Measurements from ENCODE around the gene TMEM202. TPM values are rescaled to one million over a fixed set of nuclear protein-coding genes. Genes with fewer than 3 reads are reported as not detected.

The TMEM202 gene
- total RNA-seq (not detected), total RNA-seq (0 to 0.14 (median 0) reads per million in 172 experiments)
- polyA plus RNA-seq (2013, experiment 1 of 2), result not detected
- polyA plus RNA-seq (2013, experiment 2 of 2), result not detected

DNA sequence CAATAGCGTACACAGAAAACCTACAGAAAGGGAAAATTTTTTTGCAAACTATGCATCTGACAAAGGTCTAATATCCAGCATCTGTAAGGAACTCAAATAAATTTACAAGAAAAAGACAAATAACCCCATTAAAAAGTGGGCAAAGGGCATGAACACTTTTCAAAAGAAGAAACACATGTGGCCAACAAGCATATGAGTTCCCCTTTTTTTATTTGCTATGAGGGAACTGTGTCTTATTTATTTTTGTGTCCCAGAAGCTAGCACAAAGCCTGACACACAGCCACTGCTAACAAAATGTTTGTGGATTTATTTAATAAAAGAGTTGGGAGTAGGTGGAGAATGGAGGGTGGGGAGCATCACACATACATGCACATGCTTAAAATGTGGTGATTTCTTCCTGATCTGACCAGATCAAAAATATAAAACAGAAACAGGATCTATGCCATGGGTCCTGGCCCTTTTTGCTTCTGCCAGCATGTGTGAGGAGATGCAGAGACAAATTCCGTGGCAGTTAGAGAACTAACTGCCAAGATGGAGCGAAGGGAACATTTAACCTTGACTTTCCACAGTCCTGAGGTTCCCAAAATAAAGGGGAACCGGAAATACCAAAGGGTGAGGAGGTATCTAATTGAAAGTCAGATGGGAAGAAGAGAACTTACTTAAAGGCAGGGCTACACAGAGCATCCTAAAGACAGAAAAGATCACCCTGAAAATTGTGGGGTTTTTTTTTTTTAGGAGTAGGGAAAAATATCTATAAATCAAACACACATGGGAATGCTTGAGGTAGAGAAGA is at the start of gene TMEM202:
TSS of gene TMEM202 (plus strand) at position 510 of the 793 bp plus-strand sequence. CDS start at position 532, 22 bp downstream.
- CTCF ChIA-PET, result no interaction called here
- Histone ChIP-seq H3K4me3 (ENCODE audit: low read length) (no peak within 1 kb of the TSS), H3K27me3 (ENCODE audit: control insufficient read depth in 1 of 2, insufficient read depth in 2 of 2, low read length in 2 of 2) (peaks cover under 1 to 7% of the 10 kb centered on the region in 2 experiments), H3K9me3 (ENCODE audit: control insufficient read depth in 1 of 2, insufficient read depth in 1 of 2, low read length in 2 of 2) (no peaks in the 10 kb centered on the region), H3K27ac (ENCODE audit: low read depth in 1 of 2, low read length in 2 of 2) (no peak within 1 kb of the TSS), H3K36me3 (ENCODE audit: insufficient read depth, low read length) (no peaks in the 10 kb centered on the region), H3K4me1 (ENCODE audit: insufficient read depth, low read length) (no peaks in the 10 kb centered on the region)
- Mint-ChIP-seq H3K27me3 (peaks cover 31% of the 10 kb centered on the region), H3K36me3 (ENCODE audit: low read depth) (no peaks in the 10 kb centered on the region), H3K4me1 (ENCODE audit: low read depth) (no peaks in the 10 kb centered on the region), H3K9me3 (no peaks in the 10 kb centered on the region), H3K4me3 (no peak within 1 kb of the TSS), H3K27ac (no peak within 1 kb of the TSS)
- DNase-seq (no peak), ATAC-seq (ENCODE audit: poor library complexity) (no peak)
- intact Hi-C loops (cut with DNase I, micrococcal nuclease), result no loop called here
- TF ChIP-seq, protein P1, sequence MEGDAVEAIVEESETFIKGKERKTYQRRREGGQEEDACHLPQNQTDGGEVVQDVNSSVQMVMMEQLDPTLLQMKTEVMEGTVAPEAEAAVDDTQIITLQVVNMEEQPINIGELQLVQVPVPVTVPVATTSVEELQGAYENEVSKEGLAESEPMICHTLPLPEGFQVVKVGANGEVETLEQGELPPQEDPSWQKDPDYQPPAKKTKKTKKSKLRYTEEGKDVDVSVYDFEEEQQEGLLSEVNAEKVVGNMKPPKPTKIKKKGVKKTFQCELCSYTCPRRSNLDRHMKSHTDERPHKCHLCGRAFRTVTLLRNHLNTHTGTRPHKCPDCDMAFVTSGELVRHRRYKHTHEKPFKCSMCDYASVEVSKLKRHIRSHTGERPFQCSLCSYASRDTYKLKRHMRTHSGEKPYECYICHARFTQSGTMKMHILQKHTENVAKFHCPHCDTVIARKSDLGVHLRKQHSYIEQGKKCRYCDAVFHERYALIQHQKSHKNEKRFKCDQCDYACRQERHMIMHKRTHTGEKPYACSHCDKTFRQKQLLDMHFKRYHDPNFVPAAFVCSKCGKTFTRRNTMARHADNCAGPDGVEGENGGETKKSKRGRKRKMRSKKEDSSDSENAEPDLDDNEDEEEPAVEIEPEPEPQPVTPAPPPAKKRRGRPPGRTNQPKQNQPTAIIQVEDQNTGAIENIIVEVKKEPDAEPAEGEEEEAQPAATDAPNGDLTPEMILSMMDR (IDR thresholded peaks at IDR 0.05), result no peak
- POLR2A ChIA-PET, result no interaction called here

DNA sequence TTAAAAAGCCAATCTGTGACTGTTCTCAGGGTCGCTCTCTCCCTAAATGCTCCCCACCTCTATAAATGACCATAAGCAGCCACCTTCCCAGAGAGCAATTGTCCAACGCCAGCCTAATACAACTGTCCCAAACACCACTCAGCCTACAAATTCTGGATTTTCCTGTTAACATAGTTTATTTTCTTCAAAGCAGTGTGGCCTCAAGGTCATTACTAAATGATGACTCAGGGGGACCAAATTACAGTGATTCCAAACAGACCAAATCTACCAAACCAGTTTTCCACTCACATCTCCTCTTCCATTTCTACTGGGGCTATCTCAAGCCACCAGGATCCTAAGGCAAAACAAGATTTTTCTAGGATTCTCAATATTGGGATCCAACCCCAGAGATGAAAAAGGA is 44.8 kb upstream of the TMEM202 start:
- TF ChIP-seq, protein P1 (IDR thresholded peaks at IDR 0.05), result no peak
- no peak overlapping the region for H3K4me3 Mint-ChIP-seq
- Histone ChIP-seq H3K27me3 (ENCODE audit: control insufficient read depth in 1 of 2, insufficient read depth in 2 of 2, low read length in 2 of 2) (no peaks in the 10 kb centered on the region), H3K27ac (ENCODE audit: low read depth in 1 of 2, low read length in 2 of 2) (no peak overlapping the region), H3K4me3 (ENCODE audit: low read length) (no peak overlapping the region), H3K36me3 (ENCODE audit: insufficient read depth, low read length) (peaks cover 86% of the 10 kb centered on the region), H3K4me1 (ENCODE audit: insufficient read depth, low read length) (peaks cover 3% of the 10 kb centered on the region), H3K9me3 (ENCODE audit: control insufficient read depth in 1 of 2, insufficient read depth in 1 of 2, low read length in 2 of 2) (no peaks in the 10 kb centered on the region)
- CTCF ChIA-PET, result no interaction called here
- peaks cover 97% of the 10 kb centered on the region for H3K36me3 Mint-ChIP-seq (ENCODE audit: low read depth)
- DNase-seq (no peak), ATAC-seq (ENCODE audit: poor library complexity) (no peak)
- POLR2A ChIA-PET, result no interaction called here
- intact Hi-C loops (cut with DNase I, micrococcal nuclease), result no loop called here
- no peak overlapping the region for H3K27ac Mint-ChIP-seq
- H3K27me3 Mint-ChIP-seq, result no peaks in the 10 kb centered on the region
- H3K9me3 Mint-ChIP-seq, result no peaks in the 10 kb centered on the region
- H3K4me1 Mint-ChIP-seq (ENCODE audit: low read depth), result peaks cover 13% of the 10 kb centered on the region

DNA sequence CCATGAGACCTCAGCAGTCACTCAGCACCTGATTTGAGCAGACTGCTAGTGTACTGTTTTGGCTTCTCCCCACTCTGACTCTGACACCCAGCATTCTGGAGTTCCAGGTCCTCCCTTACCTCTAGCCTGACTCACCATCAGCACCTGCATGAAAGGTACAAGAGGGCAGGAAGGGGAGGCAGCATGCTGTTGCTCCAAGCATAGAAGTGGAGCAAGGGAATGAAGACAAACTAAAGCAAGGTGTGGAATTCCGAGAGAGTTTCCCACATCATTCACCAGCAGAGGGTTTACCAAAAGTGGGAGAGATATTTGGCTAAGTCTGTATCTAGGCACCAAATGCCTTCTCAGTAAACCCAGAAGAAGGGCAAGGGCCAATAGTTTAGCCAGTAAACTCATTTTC is 43.6 kb upstream of the TMEM202 start:
- ATAC-seq (ENCODE audit: poor library complexity) (no peak), DNase-seq (no peak)
- Mint-ChIP-seq H3K27me3 (no peaks in the 10 kb centered on the region), H3K36me3 (ENCODE audit: low read depth) (peaks cover 89% of the 10 kb centered on the region), H3K9me3 (no peaks in the 10 kb centered on the region), H3K4me1 (ENCODE audit: low read depth) (peaks cover 24% of the 10 kb centered on the region), H3K27ac (no peak overlapping the region), H3K4me3 (no peak overlapping the region)
- intact Hi-C loops (cut with DNase I, micrococcal nuclease), result no loop called here
- CTCF ChIA-PET, result no interaction called here
- POLR2A ChIA-PET, result interaction anchor here (2.5 kb wide), 1 partner anchor 21 kb away, joined by 7 read pairs; the partner anchor contains the start of gene HEXA
- Histone ChIP-seq H3K9me3 (ENCODE audit: control insufficient read depth in 1 of 2, insufficient read depth in 1 of 2, low read length in 2 of 2) (no peaks in the 10 kb centered on the region), H3K27me3 (ENCODE audit: control insufficient read depth in 1 of 2, insufficient read depth in 2 of 2, low read length in 2 of 2) (no peaks in the 10 kb centered on the region), H3K4me1 (ENCODE audit: insufficient read depth, low read length) (peaks cover 14% of the 10 kb centered on the region), H3K36me3 (ENCODE audit: insufficient read depth, low read length) (peaks cover 75% of the 10 kb centered on the region), H3K27ac (ENCODE audit: low read depth in 1 of 2, low read length in 2 of 2) (no peak overlapping the region), H3K4me3 (ENCODE audit: low read length) (no peak overlapping the region)
- TF ChIP-seq, protein P1 (IDR thresholded peaks at IDR 0.05), result no peak

Data from CD4-positive, alpha-beta T cell (primary cell).